NCI-H345 treated with DMSO at 0.1 percent for 48 hours (cell line): Measurements from ENCODE around the gene SOAT2.
"Not testable (repeated sequence)": the region's sequence is repeated elsewhere in the genome, so short reads cannot be mapped to it uniquely, and the experiment has no call there.

ENCODE experiments used
- DNase-seq: peaks from one replicate; lab custom pipeline; 2025; ENCODE audit not compliant: unreplicated experiment; lab: John Stamatoyannopoulos, UW

Gene SOAT2

GRCh38 chr12:53101931-53102781, 1.1 kb upstream of the SOAT2 start:
- no peak for DNase-seq

- DNase-seq: no peak
Measured at GRCh38 chr12:53103860-53104305, 597 bp downstream of the SOAT2 start.

GRCh38 chr12:53105256-53105655, 2.0 kb downstream of the SOAT2 start:
- DNase-seq: no peak

DNA sequence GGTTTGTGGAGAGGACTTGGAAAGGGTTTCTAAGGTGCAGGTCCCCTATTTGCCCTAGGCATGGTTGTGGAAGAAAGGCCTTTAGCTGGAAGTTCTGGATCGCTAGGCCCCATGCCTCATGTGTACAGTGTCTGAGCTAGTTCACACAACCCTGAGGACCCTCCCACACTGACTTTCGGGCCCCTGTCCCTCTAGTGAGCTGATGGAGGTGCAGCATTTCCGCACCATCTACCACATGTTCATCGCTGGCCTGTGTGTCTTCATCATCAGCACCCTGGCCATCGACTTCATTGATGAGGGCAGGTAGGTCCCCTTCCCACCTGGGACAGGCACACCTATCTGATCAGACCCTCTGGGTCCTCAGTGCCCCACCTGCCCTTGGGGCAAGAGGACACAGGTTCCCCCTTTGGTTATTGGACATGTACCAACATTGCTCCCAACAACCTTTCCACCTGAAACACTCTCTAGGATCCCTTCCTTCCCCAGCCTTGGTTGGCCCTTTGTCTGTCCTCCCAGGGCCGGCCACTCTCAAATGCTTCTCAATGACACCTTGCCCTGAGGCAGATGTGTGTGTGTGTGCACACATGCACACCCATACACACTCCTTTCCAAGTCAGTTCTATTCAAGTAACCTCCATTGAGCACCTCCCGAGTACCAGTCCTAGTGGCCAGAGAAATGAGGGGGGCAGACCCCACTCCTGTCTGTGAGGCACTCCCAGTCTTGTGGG, 2.6 kb downstream of the SOAT2 start:
- no peak for DNase-seq

DNA sequence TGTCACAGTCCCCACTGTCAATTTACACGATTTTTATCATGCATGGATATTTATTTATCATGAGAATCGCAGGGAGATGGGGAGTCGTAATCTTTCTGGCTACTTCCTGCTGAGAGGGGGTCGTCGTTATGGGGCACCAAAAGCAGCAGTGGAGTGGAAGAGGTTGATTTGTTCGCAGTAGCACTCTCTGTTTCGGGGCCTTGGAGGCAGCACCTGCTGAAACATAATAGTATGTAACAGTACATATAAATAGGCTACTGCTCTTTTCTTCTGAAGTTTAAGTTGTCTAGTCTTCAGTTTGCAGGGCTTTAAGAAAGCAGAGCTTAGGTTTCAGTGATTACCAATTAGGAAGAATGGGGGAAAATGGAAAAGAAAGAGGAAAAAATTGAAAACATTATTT, 3.8 kb downstream of the SOAT2 start:
- no peak for DNase-seq

DNA sequence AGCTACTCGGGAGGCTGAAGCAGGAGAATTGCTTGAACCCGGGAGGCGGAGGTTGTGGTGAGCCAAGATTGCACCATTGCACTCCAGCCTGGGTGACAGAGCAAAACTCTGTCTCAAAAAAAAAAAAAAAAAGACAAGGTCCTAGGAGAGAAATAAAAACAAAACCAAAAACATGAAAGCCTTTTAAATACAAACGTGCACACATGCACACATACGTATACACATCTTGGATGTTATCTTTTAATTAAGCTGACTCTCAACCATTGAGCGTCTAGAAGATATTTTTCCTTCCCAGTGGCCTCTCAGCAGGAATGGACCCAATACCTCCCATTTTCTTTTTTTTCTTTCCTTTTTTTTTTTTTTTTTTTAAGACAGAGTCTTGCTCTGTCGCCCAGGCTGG, 9.1 kb downstream of the SOAT2 start:
- not testable (repeated sequence) for DNase-seq

GRCh38 chr12:53113136-53113705, 9.9 kb downstream of the SOAT2 start:
- no peak for DNase-seq

GRCh38 chr12:53113951-53114350, 10.7 kb downstream of the SOAT2 start:
- DNase-seq: no peak

- no peak for DNase-seq
Measured at GRCh38 chr12:53115112-53115890, 12.0 kb downstream of the SOAT2 start.

GRCh38 chr12:53115891-53116648, 12.8 kb downstream of the SOAT2 start:
- DNase-seq: no peak

GRCh38 chr12:53118751-53119300, 15.5 kb downstream of the SOAT2 start:
- no peak for DNase-seq

- DNase-seq: no peak
Measured at GRCh38 chr12:53120685-53121525, 17.6 kb downstream of the SOAT2 start.

- DNase-seq: peak; percentile 74
Measured at GRCh38 chr12:53122961-53123468, 19.7 kb downstream of the SOAT2 start.

DNA sequence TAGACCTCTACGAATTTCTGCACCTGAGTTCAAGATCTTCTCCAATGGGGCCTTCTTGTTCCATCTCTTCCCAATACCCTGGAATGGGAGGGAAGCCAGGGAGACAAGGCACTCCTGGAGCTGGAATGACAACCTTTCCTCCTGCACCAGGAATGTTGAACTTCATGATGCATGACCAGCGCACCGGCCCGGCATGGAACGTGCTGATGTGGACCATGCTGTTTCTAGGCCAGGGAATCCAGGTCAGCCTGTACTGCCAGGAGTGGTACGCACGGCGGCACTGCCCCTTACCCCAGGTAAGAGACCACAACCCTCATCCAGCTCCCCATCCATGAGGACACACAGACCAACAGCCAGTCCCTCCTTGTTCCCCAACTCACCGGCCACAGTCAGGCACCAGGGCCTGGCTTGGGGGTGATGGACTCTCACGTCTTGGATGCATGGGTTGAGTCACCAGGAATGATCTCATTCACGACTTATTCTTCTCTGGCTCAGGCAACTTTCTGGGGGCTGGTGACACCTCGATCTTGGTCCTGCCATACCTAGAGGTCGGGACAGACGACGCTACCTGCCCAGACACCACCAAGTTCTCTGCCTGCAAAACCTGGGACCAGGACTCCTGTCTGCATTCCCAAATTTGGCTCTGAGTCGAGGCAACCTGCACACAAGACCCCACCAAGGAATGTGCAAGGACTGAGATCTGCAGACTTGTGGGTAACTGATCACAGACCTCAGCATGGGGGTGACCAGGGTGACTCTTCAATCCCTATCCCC, 20.5 kb downstream of the SOAT2 start:
- no peak for DNase-seq

DNA sequence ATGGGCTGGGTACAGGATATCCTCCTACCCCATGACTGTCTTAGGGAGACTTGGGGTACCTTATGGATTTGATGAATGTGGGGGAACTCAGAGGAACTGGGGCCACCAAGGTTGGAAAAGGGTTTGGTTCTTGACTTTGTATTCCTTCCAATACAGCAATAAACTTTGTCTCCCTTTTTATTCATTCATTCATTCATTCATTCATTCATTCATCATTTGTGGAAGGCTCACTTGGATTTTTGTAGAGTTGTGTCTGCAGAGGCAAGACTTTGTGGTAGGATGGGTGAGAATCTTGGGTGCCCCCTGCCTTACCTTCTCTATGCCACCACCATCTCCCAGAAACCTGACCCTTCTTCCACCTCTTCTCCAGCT, 21.1 kb downstream of the SOAT2 start:
- no peak for DNase-seq

DNA sequence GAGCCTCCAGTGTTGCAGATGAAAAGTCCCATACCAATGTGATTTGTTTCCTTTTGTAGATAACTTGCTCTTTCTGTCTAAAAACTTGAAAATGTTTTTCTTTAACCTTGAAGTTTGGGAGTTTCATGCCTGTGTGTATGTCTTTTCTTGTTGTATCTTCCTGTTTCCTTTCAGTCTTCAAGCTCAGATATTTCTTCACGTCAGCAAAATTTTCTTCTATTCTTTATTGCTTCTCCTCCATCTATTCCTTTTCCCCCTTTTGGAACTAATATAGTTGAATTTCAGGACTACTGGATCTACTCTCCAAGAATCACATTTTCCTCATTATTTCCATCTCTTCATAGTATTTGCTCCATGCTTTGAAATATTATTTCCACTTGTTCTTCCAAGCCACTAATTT, 23.9 kb downstream of the SOAT2 start:
- no peak for DNase-seq

DNA sequence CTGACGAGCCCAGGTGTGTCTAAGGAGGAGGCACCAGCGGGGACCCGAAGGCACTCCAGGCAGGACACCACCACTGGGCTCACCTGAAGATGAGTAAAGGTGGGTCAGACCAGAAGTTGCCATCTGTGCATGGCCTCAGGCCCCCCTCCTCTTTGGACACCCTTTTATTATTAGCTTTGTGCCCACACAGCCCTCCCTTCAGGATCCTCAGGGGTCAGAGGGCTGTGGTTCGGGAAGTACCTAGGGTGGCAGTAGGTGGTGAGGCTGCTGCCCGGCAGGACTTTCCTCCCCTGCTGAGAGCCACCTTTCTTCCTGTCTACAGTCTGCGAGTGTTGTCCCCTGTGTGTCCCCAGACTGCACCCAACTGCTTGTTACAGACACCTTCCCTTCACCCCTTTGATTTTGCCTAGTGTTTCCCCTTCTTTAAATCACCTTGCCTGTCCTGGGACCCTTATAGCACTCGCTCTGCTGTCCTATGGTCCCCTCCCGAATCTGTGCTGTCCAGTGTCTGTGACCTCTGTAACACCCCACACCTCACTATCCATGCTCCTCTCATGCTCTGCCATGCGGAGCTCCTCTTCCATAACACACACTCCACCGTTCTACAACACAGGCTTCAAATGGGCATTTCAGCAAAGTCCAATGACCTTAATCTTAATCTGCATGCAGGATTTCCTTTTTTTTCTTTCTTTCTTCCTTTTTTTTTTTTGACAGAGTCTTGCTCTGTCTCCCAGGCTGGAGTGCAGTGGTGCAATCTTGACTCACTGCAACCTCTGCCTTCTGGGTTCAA, 25.7 kb downstream of the SOAT2 start:
- no peak for DNase-seq

GRCh38 chr12:53131844-53132243, 28.6 kb downstream of the SOAT2 start:
- DNase-seq: no peak
